Nephron (organoid): ENCODE measurements around the gene TLN1.

Experiments
- H3K27ac Mint-ChIP-seq, 3 experiments: 2 replicates each; pipeline ENCODE4 v1.8.0; 2020; ENCODE audit warnings: mixed read lengths in 3 of 3, mild to moderate bottlenecking in 2 of 3, moderate library complexity in 1 of 3
- H3K27me3 Mint-ChIP-seq: 2 replicates; pipeline ENCODE4 v1.8.0; 2021; ENCODE audit warnings: low read depth, mild to moderate bottlenecking, moderate library complexity, mixed read lengths
- H3K36me3 Mint-ChIP-seq: 2 replicates; pipeline ENCODE4 v1.8.0; 2020; ENCODE audit warnings: low read depth, mixed read lengths
- H3K4me1 Mint-ChIP-seq: 2 replicates; pipeline ENCODE4 v1.8.0; 2020; ENCODE audit warnings: mixed read lengths
- H3K4me3 Mint-ChIP-seq, 3 experiments: 2 replicates each; pipeline ENCODE4 v1.8.0; 2020; ENCODE audit warnings: mild to moderate bottlenecking in 3 of 3, mixed read lengths in 3 of 3, moderate library complexity in 2 of 3
- H3K9me3 Mint-ChIP-seq: 2 replicates; pipeline ENCODE4 v1.8.0; 2020; ENCODE audit warnings: mixed read lengths
- TF ChIP-seq, protein P1 (sequence below), 3 experiments: fragments of 200-600 bp; sonication (generic); IDR thresholded peaks; one replicate each; pipeline ENCODE4 v1.5.0; 2021; ENCODE audit warnings: antibody characterized with exemption in 3 of 3; ENCODE audit not compliant: unreplicated experiment in 3 of 3

TLN1 gene

DNA sequence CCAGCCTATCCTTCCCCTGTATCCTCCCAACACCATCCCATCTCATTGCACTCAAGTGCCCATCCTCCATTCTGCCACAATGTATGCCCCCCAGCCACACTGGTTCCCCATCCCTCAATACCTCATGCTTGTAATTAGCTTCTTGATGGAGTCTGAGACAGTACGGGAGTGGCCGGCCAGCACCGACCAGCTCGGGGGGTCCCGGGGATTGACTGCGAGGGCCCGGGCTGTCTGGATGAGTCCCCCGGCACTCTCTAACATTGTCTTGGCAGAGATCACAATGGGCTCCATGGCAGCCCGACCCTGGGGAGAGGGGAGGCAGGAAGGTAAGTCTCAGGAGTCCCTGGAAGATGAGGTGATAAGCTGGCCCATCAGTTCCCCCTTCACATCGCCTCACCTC, 25.0 kb downstream of the TLN1 start:
- Mint-ChIP-seq H3K27me3 (no peaks in the 10 kb centered on the region), H3K4me1 (no peaks in the 10 kb centered on the region), H3K9me3 (no peaks in the 10 kb centered on the region), H3K36me3 (peaks cover 80% of the 10 kb centered on the region), H3K27ac (no peak overlapping the region), H3K4me3 (no peak overlapping the region)
- TF ChIP-seq, protein P1, sequence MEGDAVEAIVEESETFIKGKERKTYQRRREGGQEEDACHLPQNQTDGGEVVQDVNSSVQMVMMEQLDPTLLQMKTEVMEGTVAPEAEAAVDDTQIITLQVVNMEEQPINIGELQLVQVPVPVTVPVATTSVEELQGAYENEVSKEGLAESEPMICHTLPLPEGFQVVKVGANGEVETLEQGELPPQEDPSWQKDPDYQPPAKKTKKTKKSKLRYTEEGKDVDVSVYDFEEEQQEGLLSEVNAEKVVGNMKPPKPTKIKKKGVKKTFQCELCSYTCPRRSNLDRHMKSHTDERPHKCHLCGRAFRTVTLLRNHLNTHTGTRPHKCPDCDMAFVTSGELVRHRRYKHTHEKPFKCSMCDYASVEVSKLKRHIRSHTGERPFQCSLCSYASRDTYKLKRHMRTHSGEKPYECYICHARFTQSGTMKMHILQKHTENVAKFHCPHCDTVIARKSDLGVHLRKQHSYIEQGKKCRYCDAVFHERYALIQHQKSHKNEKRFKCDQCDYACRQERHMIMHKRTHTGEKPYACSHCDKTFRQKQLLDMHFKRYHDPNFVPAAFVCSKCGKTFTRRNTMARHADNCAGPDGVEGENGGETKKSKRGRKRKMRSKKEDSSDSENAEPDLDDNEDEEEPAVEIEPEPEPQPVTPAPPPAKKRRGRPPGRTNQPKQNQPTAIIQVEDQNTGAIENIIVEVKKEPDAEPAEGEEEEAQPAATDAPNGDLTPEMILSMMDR (IDR thresholded peaks at IDR 0.05; ENCODE audit: unreplicated experiment in 3 of 3) = no peak

DNA sequence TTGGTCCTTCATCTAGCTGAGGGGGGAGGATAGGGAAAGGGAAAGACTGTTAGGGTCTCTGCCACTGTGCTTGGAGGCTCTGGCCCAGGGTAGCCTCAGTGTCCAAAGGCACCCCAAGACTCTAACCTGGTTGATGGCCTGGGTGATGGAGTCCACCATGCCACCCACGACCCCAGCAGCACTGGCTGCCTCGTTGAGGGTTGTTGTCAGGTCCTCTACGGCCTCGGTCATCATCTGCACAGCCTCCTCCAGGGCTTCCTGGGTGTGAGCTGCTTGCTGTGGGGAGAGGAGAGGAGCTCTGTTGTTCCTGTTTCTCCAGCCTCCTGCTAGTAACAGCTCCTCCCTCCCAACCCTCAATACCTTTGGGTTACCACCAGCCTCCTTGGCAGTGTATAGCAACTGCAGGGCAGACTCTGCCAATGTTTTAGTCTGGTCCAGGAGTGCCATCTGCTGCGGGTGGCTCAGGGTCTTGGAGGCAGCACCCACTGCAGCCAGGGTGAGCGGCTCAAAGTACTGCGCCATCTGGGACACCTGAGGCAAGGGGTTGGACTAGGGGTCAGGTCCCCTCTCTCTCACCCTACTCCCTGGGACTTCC, 26.1 kb downstream of the TLN1 start:
- Mint-ChIP-seq H3K4me3 (no peak overlapping the region), H3K27ac (no peak overlapping the region), H3K27me3 (no peaks in the 10 kb centered on the region), H3K4me1 (no peaks in the 10 kb centered on the region), H3K36me3 (peaks cover 71% of the 10 kb centered on the region), H3K9me3 (no peaks in the 10 kb centered on the region)
- TF ChIP-seq, protein P1 (IDR thresholded peaks at IDR 0.05; ENCODE audit: unreplicated experiment in 3 of 3) = no peak

DNA sequence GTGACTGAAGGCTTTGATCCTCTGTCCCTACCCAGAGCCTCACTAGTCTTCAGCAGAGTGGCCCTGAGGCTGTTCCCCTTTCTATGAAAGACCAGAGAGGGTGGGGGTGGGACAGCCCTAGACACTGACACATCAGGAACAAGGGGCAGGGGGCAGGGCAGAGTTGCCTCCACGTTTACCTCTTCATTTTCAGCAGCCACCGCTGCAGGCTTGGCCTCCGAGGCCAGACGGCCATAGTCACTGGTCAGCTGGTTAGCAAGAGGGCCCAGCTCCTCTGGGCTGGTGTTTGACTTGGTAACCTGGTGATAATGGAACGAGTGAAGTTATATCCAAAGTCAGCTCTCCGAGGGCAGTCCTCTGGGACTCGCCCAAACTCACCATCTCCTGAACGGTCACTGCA, 26.6 kb downstream of the TLN1 start:
- Mint-ChIP-seq H3K4me3 (no peak overlapping the region), H3K27ac (no peak overlapping the region), H3K36me3 (peaks cover 65% of the 10 kb centered on the region), H3K27me3 (no peaks in the 10 kb centered on the region), H3K9me3 (no peaks in the 10 kb centered on the region), H3K4me1 (no peaks in the 10 kb centered on the region)
- TF ChIP-seq, protein P1 (IDR thresholded peaks at IDR 0.05; ENCODE audit: unreplicated experiment in 3 of 3) = no peak

DNA sequence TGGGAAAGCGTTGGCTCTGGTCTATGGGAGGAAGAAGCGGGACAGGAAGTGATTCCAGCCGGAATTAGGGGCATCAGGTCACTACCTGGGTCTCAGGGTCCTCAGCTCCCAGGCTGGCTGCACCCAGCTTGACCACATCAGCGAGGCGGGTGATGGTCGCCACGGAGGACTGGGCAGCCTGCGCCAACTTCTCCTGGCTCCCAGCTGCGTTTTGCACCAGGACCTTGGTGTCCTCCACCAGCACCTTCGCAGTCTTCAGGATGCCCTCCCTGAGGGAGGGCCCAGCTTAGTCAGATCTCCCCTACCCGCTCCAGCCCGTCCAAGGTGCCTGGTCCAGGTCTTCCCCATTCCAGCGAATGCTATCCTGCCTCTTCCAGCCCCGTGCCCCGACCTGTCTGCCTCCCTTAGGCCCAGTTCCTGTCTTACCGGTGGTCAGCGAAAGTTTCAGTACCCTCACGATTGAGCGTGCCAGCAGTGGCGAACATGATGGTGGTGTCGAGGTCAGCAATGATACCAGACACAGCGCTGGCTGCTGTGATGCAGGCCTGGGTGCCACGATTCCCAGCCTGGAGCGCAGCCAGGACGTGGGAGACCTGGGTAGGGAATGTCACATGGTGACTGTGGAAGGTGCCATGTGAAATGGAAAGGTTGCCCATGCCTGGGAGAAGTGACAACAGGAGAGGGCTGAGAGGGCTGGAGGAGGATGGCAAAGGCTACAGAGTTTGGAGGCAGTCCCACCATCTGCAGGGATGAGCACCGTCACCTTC, 27.9 kb downstream of the TLN1 start:
- no peaks in the 10 kb centered on the region for H3K4me1 Mint-ChIP-seq
- H3K27ac Mint-ChIP-seq = no peak overlapping the region
- no peak overlapping the region for H3K4me3 Mint-ChIP-seq
- TF ChIP-seq, protein P1 (IDR thresholded peaks at IDR 0.05; ENCODE audit: unreplicated experiment in 3 of 3) = no peak
- H3K9me3 Mint-ChIP-seq = no peaks in the 10 kb centered on the region
- no peaks in the 10 kb centered on the region for H3K27me3 Mint-ChIP-seq
- peaks cover 59% of the 10 kb centered on the region for H3K36me3 Mint-ChIP-seq

DNA sequence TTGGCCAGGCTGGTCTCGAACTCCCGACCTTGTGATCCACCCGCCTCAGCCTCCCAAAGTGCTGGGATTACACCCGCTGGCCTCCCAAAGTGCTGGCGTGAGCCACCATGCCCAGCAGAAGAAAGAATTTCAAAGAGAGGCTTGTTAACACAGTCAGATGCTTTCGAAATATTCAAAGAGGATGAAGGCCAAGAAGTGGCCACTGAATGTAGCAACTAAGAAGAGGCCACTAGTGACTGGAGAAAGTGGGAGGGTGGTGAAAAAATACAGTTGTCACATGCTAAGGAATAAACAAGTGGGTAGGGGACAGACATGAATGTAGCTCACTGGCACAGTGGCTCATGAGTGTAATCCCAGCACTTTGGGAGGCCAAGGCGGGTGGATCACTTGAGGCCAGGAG, 29.3 kb downstream of the TLN1 start:
- TF ChIP-seq, protein P1 (IDR thresholded peaks at IDR 0.05; ENCODE audit: unreplicated experiment in 3 of 3) = no peak
- Mint-ChIP-seq H3K36me3 (peaks cover 45% of the 10 kb centered on the region), H3K9me3 (no peaks in the 10 kb centered on the region), H3K4me3 (no peak overlapping the region), H3K27me3 (no peaks in the 10 kb centered on the region), H3K4me1 (no peaks in the 10 kb centered on the region), H3K27ac (no peak overlapping the region)

DNA sequence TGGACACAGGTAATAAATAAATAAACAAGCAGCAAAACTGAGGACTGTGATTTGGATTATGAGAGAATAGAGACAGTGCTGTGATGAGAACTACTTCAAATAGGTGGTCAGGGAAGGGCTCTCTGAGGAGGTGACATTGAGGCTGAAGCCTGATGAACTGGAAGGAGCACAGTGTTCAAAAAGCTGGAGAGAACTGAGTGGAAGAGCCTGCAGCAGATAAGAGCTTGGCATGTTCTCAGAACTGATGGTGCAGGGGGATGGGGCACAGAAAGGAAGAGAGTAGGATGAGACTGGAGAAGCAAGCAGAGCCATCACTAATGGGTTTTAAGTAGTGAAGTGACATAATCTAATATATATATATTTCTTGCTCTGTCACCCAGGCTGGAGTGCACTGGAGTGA, 31.1 kb downstream of the TLN1 start:
- no peaks in the 10 kb centered on the region for H3K9me3 Mint-ChIP-seq
- no peak overlapping the region for H3K4me3 Mint-ChIP-seq
- no peak overlapping the region for H3K27ac Mint-ChIP-seq
- TF ChIP-seq, protein P1 (IDR thresholded peaks at IDR 0.05; ENCODE audit: unreplicated experiment in 3 of 3) = no peak
- peaks cover 29% of the 10 kb centered on the region for H3K36me3 Mint-ChIP-seq
- no peaks in the 10 kb centered on the region for H3K27me3 Mint-ChIP-seq
- H3K4me1 Mint-ChIP-seq = peaks cover 6% of the 10 kb centered on the region
